Measurements from ENCODE around the gene TTLL10. TPM values are rescaled to one million over a fixed set of nuclear protein-coding genes. Genes with fewer than 3 reads are reported as not detected.
"Not testable (repeated sequence)": the region's sequence is repeated elsewhere in the genome, so short reads cannot be mapped to it uniquely, and the experiment has no call there.

TTLL10 gene
- total RNA-seq, 1 donor from 2014 or later, result not detected

- intact Hi-C loops (cut with micrococcal nuclease), result no loop called here
- DNase-seq, result no peak
- ATAC-seq, result no peak
Measured at GRCh38 chr1:1137256-1138045, 36.2 kb upstream of the TTLL10 start.

- DNase-seq (no peak), ATAC-seq (no peak)
- intact Hi-C loops (cut with micrococcal nuclease), result no loop called here
Measured at GRCh38 chr1:1140673-1141072, 33.0 kb upstream of the TTLL10 start.

- intact Hi-C loops (cut with micrococcal nuclease), result no loop called here
- ATAC-seq (no peak), DNase-seq (no peak)
Measured at GRCh38 chr1:1141244-1141910, 32.3 kb upstream of the TTLL10 start.

GRCh38 chr1:1141911-1142250 is 31.8 kb upstream of the TTLL10 start:
- DNase-seq (no peak), ATAC-seq (no peak)
- intact Hi-C loops (cut with micrococcal nuclease), result no loop called here

- ATAC-seq; intact Hi-C loops (cut with micrococcal nuclease); DNase-seq: not testable (repeated sequence)
Measured at GRCh38 chr1:1142352-1142751, 31.3 kb upstream of the TTLL10 start.

GRCh38 chr1:1142844-1143243 is 30.8 kb upstream of the TTLL10 start:
- ATAC-seq (no peak), DNase-seq (no peak)
- intact Hi-C loops (cut with micrococcal nuclease), result no loop called here

GRCh38 chr1:1143636-1144035 is 30.0 kb upstream of the TTLL10 start:
- intact Hi-C loops (cut with micrococcal nuclease), result no loop called here
- no peak for DNase-seq
- ATAC-seq, result no peak

GRCh38 chr1:1144122-1144842 is 29.4 kb upstream of the TTLL10 start:
- ATAC-seq, result no peak
- intact Hi-C loops (cut with micrococcal nuclease), result no loop called here
- no peak for DNase-seq

- ATAC-seq, result no peak
- no peak for DNase-seq
- intact Hi-C loops (cut with micrococcal nuclease), result no loop called here
Measured at GRCh38 chr1:1144843-1145546, 28.7 kb upstream of the TTLL10 start.

- intact Hi-C loops (cut with micrococcal nuclease), result no loop called here
- ATAC-seq (no peak), DNase-seq (no peak)
Measured at GRCh38 chr1:1145547-1145914, 28.1 kb upstream of the TTLL10 start.

GRCh38 chr1:1146026-1146425 is 27.7 kb upstream of the TTLL10 start:
- ATAC-seq (no peak), DNase-seq (no peak)
- intact Hi-C loops (cut with micrococcal nuclease), result no loop called here

- ATAC-seq (no peak), DNase-seq (no peak)
- intact Hi-C loops (cut with micrococcal nuclease), result no loop called here
Measured at GRCh38 chr1:1146596-1146995, 27.1 kb upstream of the TTLL10 start.

GRCh38 chr1:1148061-1148460 is 25.6 kb upstream of the TTLL10 start:
- DNase-seq (no peak), ATAC-seq (no peak)
- intact Hi-C loops (cut with micrococcal nuclease), result no loop called here

GRCh38 chr1:1148569-1148968 is 25.1 kb upstream of the TTLL10 start:
- DNase-seq (no peak), ATAC-seq (no peak)
- intact Hi-C loops (cut with micrococcal nuclease), result no loop called here

GRCh38 chr1:1149416-1149815 is 24.3 kb upstream of the TTLL10 start:
- no peak for ATAC-seq
- intact Hi-C loops (cut with micrococcal nuclease), result no loop called here
- no peak for DNase-seq

GRCh38 chr1:1150100-1150499 is 23.6 kb upstream of the TTLL10 start:
- intact Hi-C loops (cut with micrococcal nuclease), result no loop called here

GRCh38 chr1:1151306-1151705 is 22.4 kb upstream of the TTLL10 start:
- no peak for DNase-seq
- no peak for ATAC-seq
- intact Hi-C loops (cut with micrococcal nuclease), result no loop called here

More at GRCh38 chr1:1150100-1150499, 23.6 kb upstream of the TTLL10 start:
- no peak for DNase-seq
- no peak for ATAC-seq

GRCh38 chr1:1152431-1152830 is 21.2 kb upstream of the TTLL10 start:
- ATAC-seq; DNase-seq; intact Hi-C loops (cut with micrococcal nuclease): not testable (repeated sequence)

GRCh38 chr1:1153215-1153614 is 20.5 kb upstream of the TTLL10 start:
- DNase-seq; intact Hi-C loops (cut with micrococcal nuclease); ATAC-seq: not testable (repeated sequence)

GRCh38 chr1:1153874-1154273 is 19.8 kb upstream of the TTLL10 start:
- intact Hi-C loops (cut with micrococcal nuclease), result no loop called here
- no peak for ATAC-seq
- DNase-seq, result no peak

Data from left ventricle myocardium superior (tissue), 1 donor.